IPS DF 4.7 (cell line): ENCODE data around the gene CKAP2L.

Experiments
- DNase-seq: peaks from one replicate; pipeline ENCODE4 v3.0.0-alpha.2; 2013; ENCODE audit warnings: low spot score; ENCODE audit errors: extremely low read depth

The CKAP2L gene

GRCh38 chr2:112762276-112762675 lies 2.1 kb downstream of the CKAP2L start:
- DNase-seq, result no peak

- no peak for DNase-seq
Measured at GRCh38 chr2:112760149-112760548, 4.3 kb downstream of the CKAP2L start.

DNA sequence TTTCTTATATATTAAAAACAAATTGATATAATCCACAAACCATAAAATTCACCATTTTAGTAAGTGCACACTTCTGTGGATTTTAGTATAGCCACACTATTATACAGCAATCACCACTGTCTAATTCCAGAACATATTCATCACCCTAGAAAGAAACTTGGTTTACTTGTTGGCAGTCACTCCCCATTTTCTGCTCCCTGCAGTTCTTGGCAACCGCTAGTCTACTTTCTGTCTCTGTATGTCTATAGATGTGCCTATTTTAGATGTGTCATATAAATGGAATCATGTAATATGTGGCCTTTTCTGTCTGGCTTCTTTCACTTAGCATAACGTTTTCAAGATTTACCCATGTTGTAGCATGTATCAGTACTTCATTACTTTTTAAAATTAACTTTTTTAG lies 5.7 kb downstream of the CKAP2L start:
- no peak for DNase-seq

GRCh38 chr2:112757265-112757664 lies 7.1 kb downstream of the CKAP2L start:
- DNase-seq, result no peak

DNA sequence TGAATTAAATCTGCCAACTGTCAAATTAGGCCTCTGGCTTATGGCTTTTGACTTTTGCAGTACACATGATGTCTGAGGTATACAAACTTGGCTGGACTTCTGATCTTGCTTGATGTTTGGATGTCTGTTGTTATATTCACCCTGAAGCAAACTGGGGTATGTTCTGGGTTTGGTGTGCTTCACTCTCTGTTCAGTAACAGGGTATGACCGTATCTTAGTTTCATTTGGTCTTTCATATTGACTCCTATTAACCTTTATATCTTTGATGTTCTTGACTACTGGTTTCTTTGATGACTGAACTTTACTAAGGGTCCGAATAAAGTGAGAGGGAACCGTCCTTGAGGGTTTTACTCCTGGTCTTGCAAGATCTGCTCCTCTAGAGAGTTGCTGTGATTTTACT lies 8.2 kb downstream of the CKAP2L start:
- DNase-seq, result no peak

DNA sequence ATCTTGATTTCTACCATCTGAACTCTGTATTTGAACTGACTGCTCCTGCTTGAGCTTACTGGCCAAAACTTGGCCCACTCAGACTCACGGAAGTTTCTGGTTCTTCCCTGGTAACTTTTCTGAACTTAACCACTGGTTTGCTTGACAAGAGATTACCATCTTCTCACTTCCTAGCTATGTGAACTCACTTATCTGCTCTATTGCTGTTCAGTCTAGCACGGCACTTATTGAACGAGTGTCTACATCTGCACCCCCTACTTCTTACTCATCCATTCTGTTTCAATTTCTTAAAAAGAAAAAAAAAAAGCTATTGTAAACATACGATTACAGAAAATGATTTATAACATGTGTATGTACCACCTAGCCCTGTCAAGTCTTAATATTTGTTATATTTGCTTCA lies 9.0 kb downstream of the CKAP2L start:
- no peak for DNase-seq

GRCh38 chr2:112754564-112754963 lies 9.8 kb downstream of the CKAP2L start:
- no peak for DNase-seq

- DNase-seq, result no peak
Measured at GRCh38 chr2:112752667-112753066, 11.7 kb downstream of the CKAP2L start.

DNA sequence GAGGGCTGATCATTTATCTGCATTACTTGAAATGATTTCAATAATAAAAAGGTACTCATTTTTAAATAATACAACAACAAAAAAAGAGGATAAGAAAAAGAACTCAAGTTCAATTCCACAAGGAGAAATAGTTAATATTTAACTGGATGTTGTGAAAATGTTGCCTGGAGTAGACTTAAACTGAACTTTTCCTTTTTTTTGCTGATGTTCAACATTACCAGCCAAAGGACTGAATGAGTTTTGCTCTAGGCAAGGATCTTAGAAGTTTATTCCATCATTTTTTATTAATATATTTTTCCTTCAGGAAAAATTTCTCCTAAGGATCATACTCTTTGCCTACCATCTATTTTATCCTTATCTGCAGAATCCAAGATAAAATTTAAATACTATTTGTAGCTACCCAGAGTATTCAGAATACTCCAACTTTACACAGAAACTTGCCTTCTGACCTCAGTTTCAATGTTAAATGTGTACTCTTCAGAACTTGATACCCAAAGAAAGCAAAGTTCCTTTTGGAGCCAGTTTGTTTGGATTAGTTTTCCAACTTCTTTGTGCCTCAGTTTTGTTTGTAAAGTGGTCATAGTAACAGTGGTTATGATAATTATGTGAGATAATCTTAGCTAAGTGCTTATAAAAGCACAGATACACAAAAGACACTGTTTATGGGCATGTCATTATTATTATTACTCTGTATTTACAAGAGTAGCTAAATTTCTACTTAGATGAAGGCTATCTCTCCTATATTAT lies 12.8 kb downstream of the CKAP2L start:
- no peak for DNase-seq

DNA sequence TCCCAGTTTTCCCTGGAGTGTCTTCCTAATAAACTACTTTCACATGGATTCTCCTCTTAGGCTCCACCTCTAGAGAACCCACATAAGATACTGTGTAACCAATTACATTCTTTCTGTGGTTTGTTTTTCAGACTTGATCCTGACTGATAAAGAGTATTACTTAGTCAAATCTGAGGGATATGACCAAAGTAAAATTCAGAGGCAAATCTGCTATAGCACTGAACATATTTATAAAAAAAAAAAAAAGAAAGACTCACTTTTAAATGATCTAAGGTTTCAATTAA lies 13.9 kb downstream of the CKAP2L start:
- DNase-seq, result no peak

- no peak for DNase-seq
Measured at GRCh38 chr2:112749755-112750559, 14.5 kb downstream of the CKAP2L start.

DNA sequence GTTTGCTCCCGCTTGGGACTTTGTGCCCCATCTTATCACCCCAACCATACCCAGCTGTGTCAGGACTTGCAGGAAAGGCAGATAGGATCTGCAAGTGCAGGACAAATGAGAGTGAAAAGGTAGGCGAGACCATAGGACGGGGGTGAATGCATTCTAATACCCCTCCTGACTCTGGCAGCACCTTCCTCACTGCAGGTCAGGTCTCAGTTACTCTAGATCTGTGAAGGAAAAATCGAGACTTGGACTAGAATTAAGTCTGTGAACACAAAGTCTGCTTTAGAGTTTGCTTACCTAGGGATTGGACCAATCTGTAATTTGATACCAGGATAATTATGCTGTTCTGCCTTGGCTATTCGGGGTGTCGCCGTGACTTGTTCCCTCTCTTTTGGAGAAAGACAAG lies 23.9 kb downstream of the CKAP2L start:
- no peak for DNase-seq

- no peak for DNase-seq
Measured at GRCh38 chr2:112737542-112738232, 26.7 kb downstream of the CKAP2L start.

GRCh38 chr2:112733871-112734270 lies 30.5 kb downstream of the CKAP2L start:
- no peak for DNase-seq

DNA sequence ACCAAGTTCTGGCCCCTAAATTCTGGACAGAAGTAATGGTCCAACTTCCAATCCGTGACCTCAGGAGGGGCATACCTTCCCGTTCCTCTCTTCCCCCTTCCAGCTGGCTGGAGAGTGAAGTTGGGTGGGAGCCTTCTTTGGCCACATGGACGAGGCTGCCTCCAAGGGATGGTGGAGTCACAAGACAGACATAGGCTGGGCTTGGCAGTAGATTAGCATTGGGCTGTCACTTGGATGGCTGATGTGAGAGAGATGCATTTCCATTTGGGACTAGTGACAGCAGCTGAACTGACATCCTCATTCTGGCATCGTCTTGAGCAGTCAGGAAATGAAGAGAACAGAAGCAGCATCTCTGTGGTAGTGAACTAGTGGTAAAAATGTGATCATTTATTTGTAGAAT lies 31.0 kb downstream of the CKAP2L start:
- no peak for DNase-seq

DNA sequence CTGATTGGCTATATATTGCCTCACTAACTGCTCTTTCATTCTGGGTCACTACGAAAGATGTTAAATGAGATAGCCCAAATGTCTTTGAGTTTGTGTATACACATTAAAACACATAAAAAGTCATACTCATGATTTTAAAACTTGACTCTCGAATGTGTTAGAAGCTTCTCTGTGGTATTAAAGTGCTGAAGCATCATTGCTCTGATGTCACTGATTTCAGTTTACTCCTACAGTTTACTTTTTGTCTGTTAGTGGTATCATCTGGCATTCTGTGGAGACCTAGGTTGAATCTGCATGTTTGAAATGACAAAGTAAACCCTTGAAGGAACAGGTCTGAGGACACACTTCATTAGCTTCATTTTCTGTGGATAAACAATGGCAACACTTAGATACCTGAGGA lies 32.9 kb downstream of the CKAP2L start:
- no peak for DNase-seq

DNA sequence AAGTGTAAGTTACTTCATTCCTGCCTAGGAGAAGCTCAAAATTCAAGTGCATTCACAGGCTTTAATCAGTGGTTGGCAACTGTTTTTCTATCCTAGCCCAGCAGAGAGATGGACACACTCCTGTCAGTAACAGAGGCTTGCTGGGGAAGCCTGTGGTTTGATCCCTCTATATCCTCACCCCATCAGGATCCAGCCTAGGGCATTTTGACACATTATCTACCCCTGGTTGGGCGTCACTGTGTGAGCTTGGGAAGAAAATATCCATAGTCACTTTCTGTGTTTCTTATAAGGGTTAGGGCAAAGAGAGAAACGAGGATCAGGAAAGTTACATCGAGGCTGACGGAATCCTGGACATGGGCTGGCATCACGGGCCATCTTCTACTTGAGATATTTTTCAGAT lies 33.6 kb downstream of the CKAP2L start:
- no peak for DNase-seq

DNA sequence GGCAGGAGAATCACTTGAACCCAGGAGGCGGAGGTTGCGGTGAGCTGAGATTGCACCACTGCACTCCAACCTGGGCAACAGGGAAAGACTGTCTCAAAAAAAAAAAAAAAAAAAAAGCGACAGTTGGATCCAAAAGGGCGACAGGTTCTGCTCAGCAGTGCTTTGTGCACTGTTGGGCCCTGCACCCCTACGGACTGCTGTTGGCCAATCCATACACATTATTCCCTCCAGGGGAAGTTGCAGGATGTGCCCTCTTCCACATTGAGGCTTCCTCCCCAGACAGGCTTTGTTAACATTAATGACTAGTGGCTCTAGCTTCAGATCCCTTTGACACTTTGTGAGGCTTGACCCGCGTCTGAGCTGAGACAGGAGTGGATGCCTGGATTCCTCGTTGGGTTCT lies 34.2 kb downstream of the CKAP2L start:
- no peak for DNase-seq

- DNase-seq, result no peak
Measured at GRCh38 chr2:112728378-112729175, 35.8 kb downstream of the CKAP2L start.

DNA sequence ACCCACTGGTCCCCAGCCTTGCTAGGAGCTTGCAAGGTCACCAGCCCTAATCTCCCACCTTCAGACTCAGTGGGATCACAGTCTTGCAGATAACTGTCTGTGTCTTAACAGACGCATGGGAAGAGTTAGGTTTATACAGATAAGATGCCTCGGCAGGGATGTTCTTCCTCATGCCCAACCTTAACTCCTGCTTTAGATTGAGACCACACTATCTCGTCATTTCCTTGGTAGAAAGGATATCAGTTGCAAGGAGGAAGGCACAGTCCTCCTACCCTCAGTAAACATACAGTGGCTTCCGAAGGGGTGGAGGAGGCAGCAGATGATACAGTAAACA lies 36.4 kb downstream of the CKAP2L start:
- no peak for DNase-seq

DNA sequence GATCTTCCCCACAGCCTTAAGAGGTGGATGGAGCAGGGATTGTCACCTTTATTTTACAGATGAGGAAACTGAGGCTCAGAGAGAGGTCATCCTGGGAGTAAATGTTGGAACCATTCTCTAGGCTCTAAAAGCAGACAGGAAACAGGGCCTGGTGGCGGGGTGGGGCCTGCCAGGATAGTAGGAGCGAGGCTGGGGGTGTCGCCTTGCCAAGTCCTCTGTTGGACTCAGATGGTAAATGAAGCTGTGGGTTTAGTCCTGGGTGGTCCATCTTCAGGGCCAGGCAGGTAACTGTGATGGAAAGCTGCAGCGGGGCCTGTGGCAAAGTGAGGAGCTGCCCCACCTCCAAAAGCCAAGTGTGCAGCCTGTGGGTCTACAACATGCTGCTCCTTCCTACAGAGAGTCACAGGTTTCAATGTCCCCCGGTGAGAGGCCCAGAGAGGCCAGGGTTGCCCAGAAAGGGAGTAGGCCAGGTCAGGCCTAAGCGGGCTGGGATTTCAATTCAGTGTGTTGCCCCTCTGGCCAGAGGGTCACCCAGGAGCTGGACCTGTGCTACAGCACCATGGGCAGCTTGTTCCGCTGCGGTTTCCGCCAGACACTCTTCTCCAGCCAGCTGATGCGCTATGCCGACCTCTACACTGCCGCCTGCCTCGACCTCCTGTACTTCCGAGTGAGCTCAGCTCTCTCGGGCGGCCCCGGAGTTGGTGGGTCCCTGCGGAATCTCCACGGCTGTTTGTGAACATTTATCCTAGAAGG lies 37.0 kb downstream of the CKAP2L start:
- no peak for DNase-seq
